Activated CD8-positive, alpha-beta memory T cell treated with anti-CD3 and anti-CD28 coated beads for 36 hours (primary cell): Measurements from ENCODE around the gene CD69. TPM values are rescaled to one million over a fixed set of nuclear protein-coding genes. Genes with fewer than 3 reads are reported as not detected.

ENCODE experiments used
- CTCF ChIA-PET: fragments of 350-600 bp; sonication (Branson Sonifier 250); formaldehyde crosslinking; loops from one replicate; lab custom pipeline; 2021; ENCODE audit warnings: antibody characterized with exemption; lab: Charles Lee
- POLR2A ChIA-PET: fragments of 350-600 bp; sonication (Branson Sonifier 250); formaldehyde crosslinking; loops from one replicate; lab custom pipeline; 2021; ENCODE audit warnings: antibody characterized with exemption; lab: Charles Lee
- total RNA-seq, 2 experiments: library from RNA; stranded (reverse); gene quantifications; one replicate each; pipeline ENCODE4 v1.2.3, GENCODE V29; 2021

CD69 gene
- total RNA-seq, 2 experiments from 2014 or later = 80.0 to 83.5 TPM

- ChIA-PET CTCF (no interaction called here), POLR2A (no interaction called here)
Measured at GRCh38 chr12:9786726-9787717, 26.3 kb upstream of the CD69 start.

- CTCF ChIA-PET = interaction anchor here (1.0 kb wide), 1 partner anchor 34 kb away, joined by 3 read pairs; no protein-coding TSS in a partner anchor
- POLR2A ChIA-PET = no interaction called here
Measured at GRCh38 chr12:9784816-9785215, 24.1 kb upstream of the CD69 start.

GRCh38 chr12:9784326-9784725 lies 23.6 kb upstream of the CD69 start:
- ChIA-PET POLR2A (no interaction called here), CTCF (interaction anchor here (1.0 kb wide), 1 partner anchor 33 kb away, joined by 3 read pairs; no protein-coding TSS in a partner anchor)

DNA sequence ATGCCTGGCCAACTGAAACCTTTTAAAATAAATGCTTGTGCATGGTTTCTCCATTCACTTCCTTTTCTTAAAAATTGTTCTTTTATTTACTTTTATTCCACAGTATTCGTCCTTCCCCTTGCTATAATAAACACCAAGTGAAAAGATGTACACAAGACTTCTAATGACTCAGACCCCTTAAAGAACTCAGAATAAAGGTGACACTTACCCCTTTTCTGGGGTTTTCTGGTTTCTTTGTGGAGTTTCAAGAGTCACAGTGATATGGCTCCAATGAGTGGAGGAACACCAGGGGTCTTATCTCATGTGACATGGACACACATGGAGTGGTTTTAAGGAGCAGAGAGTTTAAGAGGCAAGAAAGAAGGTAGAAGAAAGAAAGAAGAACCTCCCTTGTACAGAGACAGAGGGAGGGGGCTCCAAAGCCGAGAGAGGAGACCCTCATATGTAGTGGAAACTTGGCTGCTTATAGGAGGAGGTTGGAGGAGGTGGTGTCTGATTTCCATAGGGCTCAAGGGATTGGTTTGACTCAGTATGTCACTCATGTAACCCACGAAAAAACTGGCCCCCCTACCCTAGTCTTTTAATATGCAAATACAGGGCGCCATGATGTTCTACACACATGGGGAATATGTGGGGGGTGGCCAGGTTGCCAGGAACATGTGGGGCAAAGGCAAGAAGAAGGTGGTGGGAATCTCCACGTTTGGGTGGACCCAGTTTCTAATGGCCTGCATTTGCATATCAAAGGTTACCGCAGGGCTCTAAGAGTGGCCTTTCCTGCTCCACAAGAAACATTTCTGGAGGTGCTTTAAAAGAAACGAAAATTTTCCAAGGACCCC lies 22.1 kb upstream of the CD69 start:
- ChIA-PET CTCF (interaction anchor here (0.8 kb wide), 1 partner anchor 12 kb away, joined by 3 read pairs; no protein-coding TSS in a partner anchor), POLR2A (no interaction called here)

GRCh38 chr12:9781360-9781759 lies 20.7 kb upstream of the CD69 start:
- ChIA-PET POLR2A (no interaction called here), CTCF (interaction anchor here (0.6 kb wide), 1 partner anchor 144 kb away, joined by 3 read pairs; no protein-coding TSS in a partner anchor)

- POLR2A ChIA-PET = interaction anchor here (0.6 kb wide), 1 partner anchor 10 kb away, joined by 4 read pairs; no protein-coding TSS in a partner anchor
- CTCF ChIA-PET = no interaction called here
Measured at GRCh38 chr12:9779209-9779608, 18.5 kb upstream of the CD69 start.

- CTCF ChIA-PET = interaction anchor here (2.1 kb wide), 1 partner anchor 21 kb away, joined by 6 read pairs; no protein-coding TSS in a partner anchor
- POLR2A ChIA-PET = no interaction called here
Measured at GRCh38 chr12:9776781-9777180, 16.1 kb upstream of the CD69 start.

DNA sequence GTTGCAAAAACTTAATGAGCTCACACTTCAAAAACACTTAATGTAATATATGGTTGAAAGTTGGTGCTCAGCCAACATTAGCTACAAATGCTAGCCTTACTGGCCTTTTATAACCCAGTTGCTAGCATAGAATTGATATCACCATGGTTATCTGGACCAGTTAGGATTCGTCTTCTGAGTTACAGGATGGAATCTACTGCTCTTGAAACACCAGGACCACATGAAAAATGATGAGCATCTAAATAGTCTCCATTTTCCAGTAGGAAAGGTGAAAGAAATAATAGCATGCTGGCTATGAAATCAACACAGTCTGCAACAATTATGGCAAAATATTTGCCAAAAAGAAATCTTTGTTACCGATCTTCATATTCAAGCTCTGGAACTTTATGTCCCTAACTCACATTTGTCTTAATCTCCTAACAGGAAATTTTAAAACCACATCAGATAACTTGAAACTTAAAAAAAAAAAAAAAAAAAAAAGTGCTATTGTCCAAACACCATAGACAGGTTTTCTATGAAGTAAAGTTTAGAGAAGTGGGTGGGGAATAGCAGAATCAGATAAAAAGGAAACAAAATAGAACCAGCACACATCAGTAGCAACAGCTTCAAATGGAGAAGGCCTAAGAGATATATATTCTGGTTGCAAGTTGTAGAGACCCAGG lies 12.6 kb upstream of the CD69 start:
- ChIA-PET POLR2A (interaction anchor here (0.5 to 1.3 kb wide), 3 partner anchors 13 to 126 kb away, joined by 3 to 11 read pairs (median 4); partner anchors contain the start of gene CD69), CTCF (interaction anchor here (0.7 to 1.5 kb wide), 4 partner anchors 22 to 130 kb away, joined by 4 to 6 read pairs (median 4); no protein-coding TSS in a partner anchor)

DNA sequence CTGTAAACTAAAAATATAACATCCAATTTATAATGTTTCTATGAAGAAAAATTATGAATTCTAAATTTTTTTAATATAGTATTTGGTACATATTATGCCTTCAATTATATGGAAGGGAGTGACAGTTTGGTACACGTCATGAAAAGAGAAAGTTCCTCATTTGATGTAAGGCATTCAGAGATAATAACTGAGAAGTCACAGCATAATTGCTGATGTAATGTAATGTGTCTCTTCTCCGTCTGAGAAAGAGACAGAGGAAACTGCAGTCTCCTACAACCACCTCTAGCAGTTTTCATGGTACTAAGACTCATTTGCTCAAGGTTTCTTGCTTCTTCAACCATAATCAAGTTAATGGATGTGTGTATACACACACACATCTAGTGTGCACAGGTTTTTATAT lies 2.3 kb upstream of the CD69 start:
- CTCF ChIA-PET = interaction anchor here (1.1 to 3.8 kb wide), 4 partner anchors 9 to 34 kb away, joined by 3 to 18 read pairs (median 8); no protein-coding TSS in a partner anchor
- POLR2A ChIA-PET = no interaction called here

GRCh38 chr12:9762369-9762768 lies 1.7 kb upstream of the CD69 start:
- ChIA-PET POLR2A (interaction anchor here (3.2 kb wide), 1 partner anchor 34 kb away, joined by 40 read pairs; no protein-coding TSS in a partner anchor), CTCF (interaction anchor here (1.1 to 3.8 kb wide), 4 partner anchors 9 to 35 kb away, joined by 3 to 18 read pairs (median 8); no protein-coding TSS in a partner anchor)

DNA sequence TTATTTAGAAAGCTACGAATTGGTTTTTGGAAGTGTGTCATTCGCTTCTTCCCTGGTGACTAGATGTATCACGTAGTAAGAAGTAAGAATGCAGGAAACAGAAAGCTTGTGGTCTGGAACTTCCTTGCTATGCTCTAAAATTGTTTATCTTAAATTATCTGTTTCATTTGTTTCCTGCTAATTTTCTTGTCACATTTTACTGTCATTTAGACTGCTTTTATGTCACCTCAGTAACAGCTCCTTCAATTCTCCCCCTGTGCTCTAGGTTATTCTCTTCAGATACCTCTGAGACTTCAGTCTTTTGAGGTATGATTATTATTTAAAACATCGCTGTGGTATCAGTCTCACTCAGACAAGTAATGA lies 699 bp upstream of the CD69 start:
- ChIA-PET POLR2A (interaction anchor here (0.7 to 4.2 kb wide), 9 partner anchors 35 to 624 kb away, joined by 3 to 56 read pairs (median 7); partner anchors contain the start of genes CLEC2D and GABARAPL1), CTCF (interaction anchor here (1.5 to 3.8 kb wide), 4 partner anchors 10 to 36 kb away, joined by 3 to 18 read pairs (median 10); no protein-coding TSS in a partner anchor)

- ChIA-PET POLR2A (interaction anchor here (0.9 to 4.2 kb wide), 10 partner anchors 17 to 625 kb away, joined by 5 to 56 read pairs (median 8); partner anchors contain the start of genes CLEC2D and GABARAPL1), CTCF (interaction anchor here (0.6 to 3.8 kb wide), 4 partner anchors 9 to 77 kb away, joined by 3 to 18 read pairs (median 4); no protein-coding TSS in a partner anchor)
Measured at GRCh38 chr12:9760120-9760519, 581 bp downstream of the CD69 start.

GRCh38 chr12:9759694-9760093 lies 1.0 kb downstream of the CD69 start:
- ChIA-PET POLR2A (interaction anchor here (1.7 to 4.2 kb wide), 7 partner anchors 17 to 626 kb away, joined by 6 to 56 read pairs (median 11); partner anchors contain the start of gene CLEC2D), CTCF (interaction anchor here (0.6 to 3.8 kb wide), 4 partner anchors 8 to 77 kb away, joined by 3 to 18 read pairs (median 4); no protein-coding TSS in a partner anchor)

DNA sequence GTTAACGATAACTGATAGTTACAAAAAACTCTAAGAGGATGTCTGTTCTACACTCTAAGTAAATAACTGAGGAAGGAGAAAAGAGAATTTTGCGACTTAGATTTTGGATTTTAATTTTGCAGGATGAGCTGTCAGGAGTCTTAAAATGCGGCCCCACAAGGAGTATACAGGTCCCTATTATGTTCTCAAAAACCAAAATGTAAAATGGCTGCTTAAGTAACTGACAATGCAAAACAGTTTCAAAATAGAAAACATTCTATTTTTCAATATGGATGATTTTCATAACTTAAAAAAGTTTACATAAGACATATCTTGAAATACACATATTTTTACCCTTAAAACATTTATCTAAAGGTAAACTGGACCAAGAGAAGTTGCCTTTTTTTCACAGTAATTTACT lies 2.6 kb downstream of the CD69 start:
- CTCF ChIA-PET = interaction anchor here (0.9 to 2.0 kb wide), 8 partner anchors 9 to 111 kb away, joined by 3 to 13 read pairs (median 4); no protein-coding TSS in a partner anchor
- POLR2A ChIA-PET = interaction anchor here (0.7 to 4.2 kb wide), 11 partner anchors 15 to 111 kb away, joined by 4 to 56 read pairs (median 8); partner anchors contain the start of genes CLEC2B and CLEC2D

GRCh38 chr12:9757433-9758025 lies 3.2 kb downstream of the CD69 start:
- CTCF ChIA-PET = interaction anchor here (0.7 to 2.2 kb wide), 6 partner anchors 8 to 110 kb away, joined by 3 to 13 read pairs (median 4); no protein-coding TSS in a partner anchor
- POLR2A ChIA-PET = interaction anchor here (0.7 to 4.2 kb wide), 11 partner anchors 13 to 797 kb away, joined by 3 to 56 read pairs (median 5); partner anchors contain the start of genes CLEC2B and CLEC2D

DNA sequence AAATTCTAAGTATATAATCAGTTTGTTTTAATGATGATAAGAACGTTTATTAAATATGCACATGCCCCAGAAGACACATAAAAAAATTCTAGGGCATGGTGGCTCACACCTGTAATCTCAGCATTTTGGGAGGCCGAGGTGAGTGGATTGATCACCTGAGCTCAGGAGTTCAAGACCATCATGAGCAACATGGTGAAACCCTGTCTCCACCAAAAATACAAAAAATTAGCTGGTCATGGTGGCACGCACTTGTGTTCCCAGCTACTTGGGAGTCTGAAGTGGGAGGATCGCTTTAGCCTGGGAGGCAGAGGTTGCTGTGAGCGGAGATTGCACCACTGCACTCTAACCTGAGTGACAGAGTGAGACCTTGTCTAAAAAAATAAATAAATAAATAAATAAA lies 4.0 kb downstream of the CD69 start:
- POLR2A ChIA-PET = interaction anchor here (0.7 to 3.8 kb wide), 6 partner anchors 14 to 110 kb away, joined by 3 to 21 read pairs (median 3); partner anchors contain the start of gene CLEC2D
- CTCF ChIA-PET = interaction anchor here (2.2 kb wide), 1 partner anchor 57 kb away, joined by 4 read pairs; no protein-coding TSS in a partner anchor
